Measurements from ENCODE around the gene MYCL. TPM values are rescaled to one million over a fixed set of nuclear protein-coding genes. Genes with fewer than 3 reads are reported as not detected.

The MYCL gene, protein sequence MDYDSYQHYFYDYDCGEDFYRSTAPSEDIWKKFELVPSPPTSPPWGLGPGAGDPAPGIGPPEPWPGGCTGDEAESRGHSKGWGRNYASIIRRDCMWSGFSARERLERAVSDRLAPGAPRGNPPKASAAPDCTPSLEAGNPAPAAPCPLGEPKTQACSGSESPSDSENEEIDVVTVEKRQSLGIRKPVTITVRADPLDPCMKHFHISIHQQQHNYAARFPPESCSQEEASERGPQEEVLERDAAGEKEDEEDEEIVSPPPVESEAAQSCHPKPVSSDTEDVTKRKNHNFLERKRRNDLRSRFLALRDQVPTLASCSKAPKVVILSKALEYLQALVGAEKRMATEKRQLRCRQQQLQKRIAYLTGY
- polyA plus RNA-seq (2011; rRNA removed) (0.66 and 0.77 TPM in 2 replicates), polyA minus RNA-seq (2011; rRNA and poly(A)+ RNA removed) (0.74 and 1.1 TPM in 2 replicates)

DNA sequence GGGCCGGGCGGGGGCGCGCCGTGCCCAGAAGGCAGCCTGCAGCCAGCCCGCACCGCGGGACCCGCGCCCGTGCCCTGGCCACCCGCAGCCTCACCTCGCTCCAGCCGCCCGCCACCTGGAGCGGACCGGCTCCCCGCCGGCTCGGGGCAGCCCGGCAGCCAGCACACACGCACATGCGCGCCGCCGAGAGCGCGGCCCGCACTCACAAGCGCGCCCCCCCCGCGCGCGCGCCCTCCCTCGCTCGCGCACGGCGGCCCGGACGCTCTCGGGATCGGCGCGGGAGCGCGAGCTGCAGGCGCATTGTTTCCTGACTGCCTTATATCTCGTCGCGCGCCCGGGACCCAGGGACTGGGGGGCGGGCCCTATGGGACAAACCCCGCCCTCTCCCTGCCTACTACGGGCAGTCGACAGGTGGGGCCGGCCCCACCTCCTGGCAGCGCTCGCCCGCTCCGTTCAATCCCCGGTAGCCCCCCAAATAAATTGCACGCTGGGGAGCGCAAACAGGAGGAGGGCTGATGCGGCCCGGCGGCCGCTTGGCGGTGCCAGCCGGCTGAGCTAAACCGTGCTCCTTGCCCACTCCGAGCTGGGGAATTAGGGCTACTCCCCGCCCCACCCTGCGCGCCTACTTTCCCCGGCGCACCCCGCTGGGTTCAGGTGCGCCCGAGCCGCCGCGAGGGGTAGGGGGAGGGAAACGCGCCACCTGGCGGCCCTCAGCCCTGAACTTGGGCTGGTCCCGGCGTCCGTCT lies at the start of gene MYCL:
Gene MYCL, minus strand, starts transcription at position 204 of the 746 bp plus-strand sequence. CDS start 483 bp downstream, outside the sequence.
- Histone ChIP-seq H3K4me3 (ENCODE audit: low read depth, low read length) (peak within 1 kb of the TSS; percentile 66), H3K27ac (ENCODE audit: low read depth, low read length) (no peak within 1 kb of the TSS), H3K9me3 (ENCODE audit: control insufficient read depth, insufficient read depth, low read length) (no peaks in the 10 kb centered on the region; the same call in 1 of the 2 replicates), H3K27me3 (ENCODE audit: control insufficient read depth, insufficient read depth, low read length) (peaks cover 21% of the 10 kb centered on the region)
- POLR2A ChIA-PET: interaction anchor here (0.7 to 1.5 kb wide), 2 partner anchors 9 to 25 kb away, joined by 5 to 7 read pairs; no protein-coding TSS in a partner anchor
- no peak for DNase-seq (ENCODE audit: low read depth, low spot score)
- CTCF ChIA-PET: interaction anchor here (0.6 to 4.7 kb wide), 32 partner anchors 8 to 437 kb away, joined by 3 to 40 read pairs (median 4); partner anchors contain the start of genes CAP1 and MFSD2A
- TF ChIP-seq, protein P1, sequence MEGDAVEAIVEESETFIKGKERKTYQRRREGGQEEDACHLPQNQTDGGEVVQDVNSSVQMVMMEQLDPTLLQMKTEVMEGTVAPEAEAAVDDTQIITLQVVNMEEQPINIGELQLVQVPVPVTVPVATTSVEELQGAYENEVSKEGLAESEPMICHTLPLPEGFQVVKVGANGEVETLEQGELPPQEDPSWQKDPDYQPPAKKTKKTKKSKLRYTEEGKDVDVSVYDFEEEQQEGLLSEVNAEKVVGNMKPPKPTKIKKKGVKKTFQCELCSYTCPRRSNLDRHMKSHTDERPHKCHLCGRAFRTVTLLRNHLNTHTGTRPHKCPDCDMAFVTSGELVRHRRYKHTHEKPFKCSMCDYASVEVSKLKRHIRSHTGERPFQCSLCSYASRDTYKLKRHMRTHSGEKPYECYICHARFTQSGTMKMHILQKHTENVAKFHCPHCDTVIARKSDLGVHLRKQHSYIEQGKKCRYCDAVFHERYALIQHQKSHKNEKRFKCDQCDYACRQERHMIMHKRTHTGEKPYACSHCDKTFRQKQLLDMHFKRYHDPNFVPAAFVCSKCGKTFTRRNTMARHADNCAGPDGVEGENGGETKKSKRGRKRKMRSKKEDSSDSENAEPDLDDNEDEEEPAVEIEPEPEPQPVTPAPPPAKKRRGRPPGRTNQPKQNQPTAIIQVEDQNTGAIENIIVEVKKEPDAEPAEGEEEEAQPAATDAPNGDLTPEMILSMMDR (IDR thresholded peaks at IDR 0.05; ENCODE audit: low read depth, low read length): peak; percentile 63

DNA sequence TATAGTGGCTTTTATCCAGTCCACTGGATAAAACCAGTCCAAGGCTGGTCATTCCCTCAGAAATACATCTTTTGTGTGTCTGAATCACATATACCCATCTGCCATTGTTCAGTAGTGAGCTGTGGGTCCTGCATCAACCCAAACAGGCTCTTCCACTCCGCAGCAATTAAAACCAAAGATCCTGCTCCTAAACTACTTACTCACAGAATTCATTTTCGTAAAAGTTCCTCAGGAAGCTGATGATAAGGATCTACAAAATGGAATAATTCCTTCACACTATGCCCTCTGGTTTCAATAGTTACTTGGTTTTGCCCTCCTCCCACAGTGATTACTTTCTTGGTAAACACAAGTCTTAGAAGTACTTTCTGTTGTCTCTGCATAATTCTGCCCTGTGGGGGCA lies 48.2 kb upstream of the MYCL start:
- TF ChIP-seq, protein P1 (IDR thresholded peaks at IDR 0.05; ENCODE audit: low read depth, low read length): no peak
- no peak for DNase-seq (ENCODE audit: low read depth, low spot score)
- CTCF ChIA-PET: interaction anchor here (1.2 kb wide), 1 partner anchor 32 kb away, joined by 3 read pairs; no protein-coding TSS in a partner anchor

DNA sequence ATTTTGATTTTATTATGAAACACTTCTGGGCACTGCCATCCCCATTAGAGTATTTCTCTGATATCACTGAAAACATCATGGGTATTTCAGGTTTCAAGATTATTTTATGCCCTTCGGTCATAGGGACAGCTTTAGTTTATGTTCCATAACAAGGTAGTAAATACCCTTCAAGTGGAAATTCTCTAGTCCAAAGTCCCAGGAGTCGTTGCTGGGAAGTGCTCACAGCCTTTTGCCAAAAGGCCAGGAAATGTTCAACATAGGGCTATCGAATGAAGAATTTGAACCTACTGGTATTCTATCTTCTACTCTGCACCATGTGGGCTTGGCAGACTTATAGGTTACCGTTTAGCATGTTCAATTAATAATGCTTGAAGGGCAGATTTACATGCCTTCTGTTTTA lies 45.5 kb upstream of the MYCL start:
- peaks cover 16% of the 10 kb centered on the region for H3K27me3 ChIP-seq (ENCODE audit: control insufficient read depth, insufficient read depth, low read length)
- H3K27ac ChIP-seq (ENCODE audit: low read depth, low read length): no peak overlapping the region
- TF ChIP-seq, protein P1 (IDR thresholded peaks at IDR 0.05; ENCODE audit: low read depth, low read length): no peak
- ChIA-PET POLR2A (no interaction called here), CTCF (interaction anchor here (0.8 kb wide), 1 partner anchor 27 kb away, joined by 3 read pairs; no protein-coding TSS in a partner anchor)
- H3K4me3 ChIP-seq (ENCODE audit: low read depth, low read length): no peak overlapping the region
- DNase-seq (ENCODE audit: low read depth, low spot score): no peak
- no peaks in the 10 kb centered on the region for H3K9me3 ChIP-seq (ENCODE audit: control insufficient read depth, insufficient read depth, low read length)

More for the DNA sequence above, 48.2 kb upstream of the MYCL start:
- H3K27ac ChIP-seq (ENCODE audit: low read depth, low read length): no peak overlapping the region
- POLR2A ChIA-PET: no interaction called here
- peaks cover 8% of the 10 kb centered on the region for H3K27me3 ChIP-seq (ENCODE audit: control insufficient read depth, insufficient read depth, low read length)
- H3K4me3 ChIP-seq (ENCODE audit: low read depth, low read length): no peak overlapping the region
- no peaks in the 10 kb centered on the region for H3K9me3 ChIP-seq (ENCODE audit: control insufficient read depth, insufficient read depth, low read length)

DNA sequence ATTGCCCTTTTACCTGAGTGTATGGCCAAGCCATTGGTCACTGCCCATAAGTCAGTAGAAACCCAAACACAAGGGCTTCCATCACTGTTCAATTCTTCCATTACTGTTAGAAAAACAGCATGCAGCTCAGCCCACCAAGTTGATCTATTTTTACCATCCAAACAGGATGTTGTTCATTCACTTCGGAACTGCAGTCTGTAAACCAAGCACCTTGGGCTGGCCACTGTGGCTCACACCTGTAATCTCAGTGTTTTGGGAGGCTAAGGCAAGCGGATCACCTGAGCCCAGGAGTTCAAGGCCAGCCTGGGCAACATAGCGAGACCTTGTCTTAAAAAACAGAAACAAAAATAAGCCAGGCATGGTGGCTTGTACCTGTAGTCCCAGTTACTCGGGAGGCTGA lies 44.5 kb upstream of the MYCL start:
- H3K4me3 ChIP-seq (ENCODE audit: low read depth, low read length): no peak overlapping the region
- no peak for DNase-seq (ENCODE audit: low read depth, low spot score)
- TF ChIP-seq, protein P1 (IDR thresholded peaks at IDR 0.05; ENCODE audit: low read depth, low read length): no peak

More for the DNA sequence above, 44.5 kb upstream of the MYCL start:
- ChIA-PET POLR2A (no interaction called here), CTCF (no interaction called here)
- H3K27me3 ChIP-seq (ENCODE audit: control insufficient read depth, insufficient read depth, low read length): peaks cover 25% of the 10 kb centered on the region
- no peaks in the 10 kb centered on the region for H3K9me3 ChIP-seq (ENCODE audit: control insufficient read depth, insufficient read depth, low read length)
- no peak overlapping the region for H3K27ac ChIP-seq (ENCODE audit: low read depth, low read length)
